BE2C (cell line): ENCODE measurements around the gene CAPN14.

ENCODE experiments used
- DNase-seq: peaks from one replicate; pipeline ENCODE4 v3.0.0-alpha.2; 2020
- H3K27me3 ChIP-seq: fragments of 250-450 bp; sonication (Bioruptor Pico); 2 replicates; pipeline ENCODE4 v1.5.1; 2020; ENCODE audit warnings: mild to moderate bottlenecking
- H3K36me3 ChIP-seq: fragments of 250-450 bp; sonication (Bioruptor Pico); 2 replicates; pipeline ENCODE4 v1.5.1; 2020; ENCODE audit warnings: mild to moderate bottlenecking
- H3K4me1 ChIP-seq: fragments of 250-450 bp; sonication (Bioruptor Pico); 2 replicates; pipeline ENCODE4 v1.5.1; 2020
- H3K4me3 ChIP-seq: 2 replicates; pipeline ENCODE4 v1.5.1; 2011; ENCODE audit warnings: low read depth, low read length
- H3K9me3 ChIP-seq: fragments of 250-450 bp; sonication (Bioruptor Pico); 2 replicates; pipeline ENCODE4 v1.5.1; 2020
- CTCF ChIP-seq: IDR thresholded peaks from 2 replicates; pipeline ENCODE4 v1.5.1; 2012; ENCODE audit warnings: mild to moderate bottlenecking, low read depth, low read length

Gene CAPN14

GRCh38 chr2:31246184-31246852, 29.0 kb upstream of the CAPN14 start:
- Histone ChIP-seq H3K4me1 (no peaks in the 10 kb centered on the region), H3K36me3 (no peaks in the 10 kb centered on the region; the same call in 1 of the 2 replicates), H3K9me3 (no peaks in the 10 kb centered on the region), H3K27me3 (no peaks in the 10 kb centered on the region), H3K4me3 (no peak overlapping the region)
- no peak for TF ChIP-seq CTCF
- DNase-seq: no peak

- TF ChIP-seq CTCF: no peak
- Histone ChIP-seq H3K9me3 (no peaks in the 10 kb centered on the region), H3K4me1 (no peaks in the 10 kb centered on the region), H3K36me3 (no peaks in the 10 kb centered on the region; the same call in 1 of the 2 replicates), H3K4me3 (no peak overlapping the region), H3K27me3 (no peaks in the 10 kb centered on the region)
- no peak for DNase-seq
Measured at GRCh38 chr2:31244101-31244500, 26.8 kb upstream of the CAPN14 start.

- DNase-seq: no peak
- Histone ChIP-seq H3K36me3 (no peaks in the 10 kb centered on the region; the same call in 1 of the 2 replicates), H3K9me3 (no peaks in the 10 kb centered on the region), H3K27me3 (no peaks in the 10 kb centered on the region), H3K4me1 (no peaks in the 10 kb centered on the region), H3K4me3 (no peak overlapping the region)
- no peak for TF ChIP-seq CTCF
Measured at GRCh38 chr2:31243053-31243452, 25.7 kb upstream of the CAPN14 start.

- Histone ChIP-seq H3K4me1 (no peaks in the 10 kb centered on the region), H3K4me3 (no peak overlapping the region), H3K9me3 (no peaks in the 10 kb centered on the region), H3K27me3 (no peaks in the 10 kb centered on the region), H3K36me3 (no peaks in the 10 kb centered on the region; the same call in 1 of the 2 replicates)
- no peak for DNase-seq
- no peak for TF ChIP-seq CTCF
Measured at GRCh38 chr2:31241625-31242270, 24.4 kb upstream of the CAPN14 start.

- H3K27me3 ChIP-seq: no peaks in the 10 kb centered on the region
- DNase-seq: no peak
- H3K36me3 ChIP-seq: no peaks in the 10 kb centered on the region; the same call in 1 of the 2 replicates
- H3K9me3 ChIP-seq: no peaks in the 10 kb centered on the region
- TF ChIP-seq CTCF: no peak
- H3K4me1 ChIP-seq: no peaks in the 10 kb centered on the region
- no peak overlapping the region for H3K4me3 ChIP-seq
Measured at GRCh38 chr2:31240381-31241365, 23.4 kb upstream of the CAPN14 start.
